Mucosa of stomach (tissue), 1 donor: ENCODE measurements around the gene PLEKHA5.

Experiments
- H3K27me3 ChIP-seq: one replicate; pipeline ENCODE4 v1.7.0; 2013; ENCODE audit warnings: mild to moderate bottlenecking, low read length; ENCODE audit not compliant: control insufficient read depth, insufficient read depth
- H3K36me3 ChIP-seq: one replicate; pipeline ENCODE4 v1.7.0; 2013; ENCODE audit warnings: low read length; ENCODE audit not compliant: control insufficient read depth, insufficient read depth
- H3K4me1 ChIP-seq: one replicate; pipeline ENCODE4 v1.7.0; 2013; ENCODE audit warnings: mild to moderate bottlenecking, low read length; ENCODE audit not compliant: control insufficient read depth, insufficient read depth
- H3K4me3 ChIP-seq: one replicate; pipeline ENCODE4 v1.7.0; 2013; ENCODE audit warnings: low read length
- H3K9ac ChIP-seq: one replicate; pipeline ENCODE4 v1.7.0; 2013; ENCODE audit warnings: mild to moderate bottlenecking, low read length, moderate library complexity
- H3K9me3 ChIP-seq: one replicate; pipeline ENCODE4 v1.7.0; 2013; ENCODE audit warnings: mild to moderate bottlenecking, low read length, moderate library complexity; ENCODE audit not compliant: control insufficient read depth
- donor health status: Pancreatic carcinoma.

Gene PLEKHA5

DNA sequence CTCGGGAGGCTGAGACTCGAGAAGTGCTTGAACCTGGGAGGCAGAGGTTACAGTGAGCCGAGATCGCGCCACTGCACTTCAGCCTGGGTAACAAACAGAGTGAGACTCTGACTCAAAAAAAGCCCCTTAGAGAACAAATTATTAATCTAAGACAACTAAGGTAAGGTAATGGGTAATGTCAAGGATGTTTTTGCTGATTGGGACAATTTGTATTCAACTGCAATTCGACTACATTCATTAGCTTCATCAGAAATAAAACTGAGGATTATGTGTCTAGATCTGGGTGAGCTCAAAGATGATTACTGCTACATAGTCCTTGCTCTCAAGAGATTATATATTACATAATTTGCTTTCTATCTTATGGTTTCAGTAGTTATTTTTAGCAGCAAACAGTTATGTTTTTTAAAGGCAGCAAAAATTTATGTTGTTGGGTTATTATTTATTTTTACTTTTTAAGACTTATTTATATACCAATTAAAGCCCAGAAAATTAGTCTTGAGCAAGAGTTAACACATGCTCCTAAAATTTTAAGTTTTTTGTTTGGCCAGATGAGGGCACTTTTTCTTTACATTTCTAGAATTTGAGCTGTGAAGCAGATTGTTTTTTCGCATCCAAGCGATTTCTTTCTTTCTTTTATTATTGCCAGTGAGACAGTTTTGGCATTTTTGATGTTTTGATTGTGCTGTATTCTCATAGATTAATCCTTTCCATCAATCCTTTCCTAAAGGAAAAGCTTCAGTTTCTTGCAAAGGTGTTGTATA lies 52.3 kb downstream of the PLEKHA5 start:
- Histone ChIP-seq H3K4me1 (peaks cover 10% of the 10 kb centered on the region), H3K9me3 (no peaks in the 10 kb centered on the region), H3K4me3 (no peak overlapping the region), H3K36me3 (no peaks in the 10 kb centered on the region), H3K9ac (no peak overlapping the region), H3K27me3 (no peaks in the 10 kb centered on the region)

DNA sequence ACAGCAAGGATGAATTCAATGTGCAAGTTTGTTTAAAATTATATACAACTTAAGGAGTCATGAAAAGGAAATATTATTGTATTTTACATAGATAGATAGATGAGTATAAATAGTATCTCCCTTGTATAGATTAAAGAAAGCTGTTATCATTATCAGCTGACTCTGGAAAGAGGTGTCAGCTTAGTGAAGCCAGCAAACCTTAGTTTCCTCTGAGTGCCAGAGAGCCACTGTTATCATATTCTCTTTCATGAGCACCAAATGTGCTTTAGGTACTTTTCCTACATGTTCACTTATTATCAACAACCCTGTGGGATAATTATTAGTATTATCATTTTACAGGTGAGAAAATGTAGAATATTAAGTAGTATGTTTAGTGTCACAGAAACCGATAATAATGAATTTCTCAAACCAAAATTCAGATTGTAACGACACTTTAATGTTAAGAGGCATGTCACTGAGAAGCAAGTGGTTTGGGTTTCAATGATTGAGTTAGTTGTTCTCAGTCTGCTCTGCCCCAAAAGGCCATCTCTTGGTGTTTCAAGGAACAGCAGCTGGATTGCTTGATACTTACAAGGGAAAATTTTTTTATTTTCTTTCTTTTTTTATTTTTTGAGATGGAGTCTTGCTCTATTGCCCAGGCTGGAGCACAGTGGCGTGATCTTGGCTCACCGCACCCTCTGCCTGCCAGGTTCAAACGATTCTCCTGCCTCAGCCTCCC lies 53.7 kb downstream of the PLEKHA5 start:
- no peaks in the 10 kb centered on the region for H3K36me3 ChIP-seq
- no peak overlapping the region for H3K9ac ChIP-seq
- H3K9me3 ChIP-seq: no peaks in the 10 kb centered on the region
- H3K27me3 ChIP-seq: no peaks in the 10 kb centered on the region
- H3K4me1 ChIP-seq: peaks cover 10% of the 10 kb centered on the region
- no peak overlapping the region for H3K4me3 ChIP-seq

DNA sequence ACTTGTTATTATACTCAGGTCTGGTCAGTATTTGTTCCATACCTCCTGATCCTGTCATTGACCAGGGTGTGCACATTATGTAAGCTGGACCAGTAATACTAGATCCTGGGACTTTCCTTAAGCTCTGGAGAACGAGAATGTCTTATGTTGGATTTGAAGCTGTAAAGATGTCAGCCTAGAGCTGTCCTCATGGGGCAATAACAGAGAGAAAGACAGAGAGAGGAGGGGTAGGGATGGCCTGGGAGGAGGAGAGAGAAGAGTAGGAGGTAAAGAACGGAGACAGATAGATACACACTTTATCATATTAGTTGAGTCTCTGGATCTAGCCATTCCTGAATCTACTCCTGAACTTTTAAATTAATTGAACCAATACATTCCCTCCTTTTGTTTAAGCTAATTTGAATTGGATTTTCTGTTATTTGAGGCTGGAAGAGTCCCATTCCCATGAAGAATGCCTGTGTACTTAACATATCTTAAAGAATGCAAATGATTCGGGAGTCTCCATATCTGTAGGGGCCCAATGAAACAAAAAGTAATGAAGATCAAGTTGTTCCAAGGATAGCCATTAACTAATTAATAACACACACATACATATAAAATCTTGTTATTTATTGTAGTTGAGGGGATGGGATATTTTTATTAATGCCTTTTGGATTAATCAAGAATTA lies 55.9 kb downstream of the PLEKHA5 start:
- no peaks in the 10 kb centered on the region for H3K36me3 ChIP-seq
- H3K4me3 ChIP-seq: no peak overlapping the region
- no peaks in the 10 kb centered on the region for H3K9me3 ChIP-seq
- H3K4me1 ChIP-seq: peaks cover under 1% of the 10 kb centered on the region
- H3K27me3 ChIP-seq: no peaks in the 10 kb centered on the region
- no peak overlapping the region for H3K9ac ChIP-seq

DNA sequence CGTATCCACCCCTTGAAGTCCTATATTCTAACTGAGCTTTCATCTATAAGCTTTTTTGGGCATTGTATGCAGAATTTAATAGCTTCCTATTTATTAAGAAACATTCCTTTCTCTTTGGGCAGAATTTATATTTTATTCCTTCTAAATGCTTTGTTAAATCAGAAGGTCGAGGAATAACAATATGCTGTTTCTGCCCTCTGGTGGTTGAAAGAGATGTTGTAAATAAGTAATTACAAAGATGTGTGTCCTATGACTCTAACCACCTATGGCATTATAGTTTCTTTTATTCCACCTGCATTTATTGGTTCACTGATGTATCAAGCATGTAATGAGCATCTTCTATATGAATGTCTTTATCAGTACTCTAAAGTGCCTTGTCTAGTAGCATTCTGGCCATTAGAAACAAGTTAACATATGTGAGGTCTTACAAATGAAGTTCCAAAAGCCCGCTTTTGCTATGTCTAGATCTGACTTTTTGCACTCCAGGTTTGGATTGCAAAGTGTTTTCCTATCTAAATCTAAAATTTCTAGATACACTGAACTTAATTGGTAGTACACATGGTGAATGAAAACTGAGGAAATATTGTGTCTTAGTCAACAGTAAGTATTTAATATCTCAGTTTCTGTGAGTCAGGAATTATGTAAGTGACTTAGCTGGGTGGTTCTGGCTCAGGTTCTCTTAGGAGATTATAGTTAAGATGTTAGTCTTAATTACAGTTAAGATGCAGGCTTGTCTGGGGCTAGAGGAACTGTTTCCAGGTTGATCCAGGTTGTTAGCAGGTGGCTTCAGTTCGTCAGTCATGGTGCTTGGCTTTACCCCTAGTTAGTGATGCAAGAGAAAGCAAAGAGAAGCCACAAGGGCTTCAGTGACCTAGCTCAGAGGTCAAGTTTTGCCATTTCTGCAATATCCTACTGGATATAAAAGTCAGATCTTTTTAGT lies 57.5 kb downstream of the PLEKHA5 start:
- Histone ChIP-seq H3K4me3 (no peak overlapping the region), H3K9ac (no peak overlapping the region), H3K4me1 (peaks cover 4% of the 10 kb centered on the region)

DNA sequence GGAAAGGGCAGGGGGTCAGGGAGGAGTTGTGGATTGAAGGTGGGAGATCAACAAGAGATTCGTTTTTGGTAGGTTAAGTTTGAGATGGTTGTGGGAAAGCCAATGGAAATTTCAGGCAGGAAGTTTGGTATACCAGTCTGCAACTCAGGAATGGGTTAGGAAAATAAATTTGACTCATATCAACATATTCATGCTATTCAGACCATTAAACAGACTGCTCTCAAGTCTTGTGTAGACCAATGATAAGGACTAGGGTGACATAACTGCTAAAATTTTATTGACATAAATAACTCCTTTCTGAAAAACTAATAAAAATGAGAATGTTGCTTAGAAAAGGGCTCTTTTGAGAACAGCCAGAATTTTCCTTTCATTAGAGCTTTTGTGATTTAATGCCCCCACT lies 60.0 kb downstream of the PLEKHA5 start:
- Histone ChIP-seq H3K9ac (no peak overlapping the region), H3K36me3 (no peaks in the 10 kb centered on the region), H3K9me3 (no peaks in the 10 kb centered on the region), H3K4me1 (peaks cover 4% of the 10 kb centered on the region), H3K27me3 (no peaks in the 10 kb centered on the region), H3K4me3 (no peak overlapping the region)

More for the DNA sequence above, 57.5 kb downstream of the PLEKHA5 start:
- Histone ChIP-seq H3K9me3 (no peaks in the 10 kb centered on the region), H3K36me3 (no peaks in the 10 kb centered on the region), H3K27me3 (no peaks in the 10 kb centered on the region)

DNA sequence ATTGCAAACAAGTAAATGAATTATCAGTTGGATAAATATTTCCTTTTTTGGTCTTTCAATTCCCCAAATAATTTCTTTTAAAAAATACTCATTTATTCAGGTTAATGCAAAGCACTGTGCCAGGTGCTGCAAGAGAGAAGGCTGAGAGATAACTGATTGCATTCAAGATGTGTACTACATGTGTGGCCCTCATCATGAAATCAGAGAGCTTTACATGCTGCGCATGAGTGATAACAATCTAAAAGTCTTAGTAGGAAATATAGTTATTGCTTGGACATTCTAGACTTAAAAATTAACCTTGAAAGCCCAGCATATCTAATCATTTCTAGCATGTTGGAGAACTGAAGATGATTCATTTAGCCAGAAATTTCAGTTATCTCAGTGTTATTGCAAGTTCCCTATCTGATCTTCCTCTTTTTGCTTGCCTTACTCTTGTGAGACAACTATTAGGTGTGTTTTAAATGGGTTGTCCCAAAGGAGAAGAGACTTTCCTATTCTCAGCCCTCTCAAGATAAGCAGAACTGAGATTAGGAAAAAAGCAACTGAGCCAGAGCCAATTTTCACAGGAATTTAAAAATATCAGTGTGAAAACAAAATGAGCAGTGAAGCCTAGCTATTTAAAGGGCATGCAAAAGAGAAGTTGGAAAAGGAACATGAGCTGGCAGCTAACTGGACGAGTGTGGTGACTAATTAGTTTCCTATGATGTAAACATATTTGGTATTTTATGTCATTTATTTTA lies 60.9 kb downstream of the PLEKHA5 start:
- Histone ChIP-seq H3K27me3 (no peaks in the 10 kb centered on the region), H3K9ac (no peak overlapping the region), H3K9me3 (no peaks in the 10 kb centered on the region), H3K4me3 (no peak overlapping the region), H3K4me1 (peaks cover 4% of the 10 kb centered on the region), H3K36me3 (no peaks in the 10 kb centered on the region)

DNA sequence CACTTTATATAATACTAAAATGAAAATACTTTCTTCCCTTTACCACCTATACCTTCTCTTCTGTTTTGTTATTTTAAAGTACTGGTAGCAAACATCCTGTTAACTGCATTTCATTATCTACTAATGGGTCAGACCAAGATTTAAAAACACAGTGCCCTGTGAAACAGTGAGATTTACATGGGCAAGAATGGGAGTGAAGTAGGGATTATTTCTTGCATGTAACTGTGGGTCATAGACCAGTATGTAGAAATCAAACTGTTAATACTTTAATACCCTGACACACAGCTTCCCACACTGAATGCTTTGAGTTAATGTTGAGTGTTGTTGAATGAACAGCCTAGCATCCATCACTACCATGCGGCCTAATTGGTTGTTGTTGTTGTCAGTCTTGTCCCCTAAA lies 61.6 kb downstream of the PLEKHA5 start:
- no peak overlapping the region for H3K4me3 ChIP-seq
- H3K9ac ChIP-seq: no peak overlapping the region
- H3K27me3 ChIP-seq: no peaks in the 10 kb centered on the region
- no peaks in the 10 kb centered on the region for H3K9me3 ChIP-seq
- peaks cover 4% of the 10 kb centered on the region for H3K4me1 ChIP-seq
- H3K36me3 ChIP-seq: no peaks in the 10 kb centered on the region

DNA sequence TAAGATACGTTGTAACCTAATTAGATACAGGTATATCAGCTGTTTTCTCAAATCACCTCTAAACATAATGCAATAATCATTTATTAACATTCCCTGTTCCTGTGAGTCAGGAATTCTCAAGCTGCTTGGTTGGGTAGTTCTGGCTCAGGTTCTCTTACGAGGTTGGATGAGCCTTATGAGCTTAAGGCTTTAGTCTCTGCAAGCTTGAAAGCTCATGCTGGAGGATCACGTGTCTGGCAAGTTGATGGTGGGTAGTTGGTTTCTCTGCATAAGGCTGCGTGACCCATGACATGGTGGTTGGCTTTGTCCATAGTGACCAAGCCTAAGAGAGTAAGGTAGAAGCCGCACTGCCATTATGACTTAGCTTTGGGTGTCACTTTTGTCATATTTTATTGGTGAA lies 62.0 kb downstream of the PLEKHA5 start:
- no peaks in the 10 kb centered on the region for H3K36me3 ChIP-seq
- H3K27me3 ChIP-seq: no peaks in the 10 kb centered on the region
- H3K9ac ChIP-seq: no peak overlapping the region
- no peaks in the 10 kb centered on the region for H3K9me3 ChIP-seq
- peaks cover 4% of the 10 kb centered on the region for H3K4me1 ChIP-seq
- H3K4me3 ChIP-seq: no peak overlapping the region

DNA sequence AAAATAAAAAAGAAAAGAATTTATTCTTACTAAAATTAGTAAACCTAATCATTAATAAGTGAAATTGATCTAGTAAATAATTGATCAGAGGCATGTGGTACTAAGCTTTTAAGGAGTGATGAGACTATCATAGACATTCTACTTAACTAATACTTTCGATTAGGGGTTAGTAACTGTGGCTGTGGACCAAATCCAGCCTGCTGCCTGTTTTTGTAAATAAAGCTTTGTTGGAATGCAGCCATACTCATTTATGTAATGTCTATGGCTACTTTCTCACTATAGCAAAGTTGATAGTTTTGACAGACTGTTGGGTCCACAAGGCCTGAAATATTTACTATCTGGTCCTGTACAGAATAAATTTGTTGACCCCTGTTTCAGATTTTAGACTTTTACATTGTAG lies 63.2 kb downstream of the PLEKHA5 start:
- Histone ChIP-seq H3K4me3 (no peak overlapping the region), H3K36me3 (no peaks in the 10 kb centered on the region), H3K4me1 (peaks cover 4% of the 10 kb centered on the region), H3K9ac (no peak overlapping the region), H3K27me3 (no peaks in the 10 kb centered on the region), H3K9me3 (no peaks in the 10 kb centered on the region)

DNA sequence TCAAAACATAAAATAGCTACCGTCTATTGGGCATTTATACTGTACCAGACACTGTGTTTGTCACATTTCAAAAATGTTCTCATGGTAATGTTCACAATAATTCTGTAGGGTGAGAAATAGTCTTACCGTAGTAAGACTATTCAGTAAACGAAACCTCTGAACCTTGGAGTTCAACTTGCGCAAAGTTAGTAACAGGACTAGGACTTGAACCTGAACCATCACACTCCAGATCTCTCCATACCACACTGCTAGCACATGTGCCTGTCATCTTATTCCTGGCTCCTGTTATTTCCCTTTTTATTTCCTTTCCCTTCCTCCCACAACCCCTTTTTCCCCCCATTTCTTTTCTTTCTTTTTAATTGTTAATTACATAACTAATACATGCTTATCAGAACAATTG lies 65.4 kb downstream of the PLEKHA5 start:
- H3K4me1 ChIP-seq: peaks cover 10% of the 10 kb centered on the region
- no peak overlapping the region for H3K9ac ChIP-seq
- H3K9me3 ChIP-seq: no peaks in the 10 kb centered on the region
- no peak overlapping the region for H3K4me3 ChIP-seq
- H3K36me3 ChIP-seq: no peaks in the 10 kb centered on the region
- H3K27me3 ChIP-seq: no peaks in the 10 kb centered on the region

DNA sequence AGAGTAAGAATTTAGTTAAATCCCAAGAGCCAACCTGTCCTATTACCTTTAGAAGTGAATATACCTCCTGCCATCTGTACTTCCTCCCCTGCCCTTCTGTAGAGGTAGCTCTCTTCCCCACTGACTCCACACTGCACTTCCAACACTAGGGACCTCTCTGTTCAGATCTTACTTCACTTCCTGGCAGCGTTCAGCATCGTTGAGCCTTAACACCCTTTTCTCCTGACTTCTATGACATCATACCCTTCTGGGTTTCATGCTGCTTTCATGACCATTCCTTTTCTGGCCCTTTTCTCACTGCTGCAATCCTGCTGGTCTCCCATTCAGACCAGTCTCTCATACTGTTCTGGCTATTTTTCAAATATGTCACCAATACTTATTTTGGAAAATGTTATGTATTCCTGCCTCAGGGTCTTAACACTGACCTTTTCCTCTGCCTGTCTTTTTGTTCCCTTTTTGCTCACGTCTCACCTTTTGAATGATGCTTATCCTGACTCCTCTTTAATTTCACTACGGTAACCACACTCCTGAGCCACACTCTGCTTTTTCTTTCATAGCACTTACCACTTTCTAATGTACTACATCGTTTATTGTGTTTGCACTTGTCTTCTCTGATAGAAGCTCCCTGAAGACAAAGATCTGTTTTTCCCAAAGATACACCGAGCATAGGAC lies 67.6 kb downstream of the PLEKHA5 start:
- Histone ChIP-seq H3K9me3 (no peaks in the 10 kb centered on the region), H3K27me3 (no peaks in the 10 kb centered on the region), H3K4me1 (peaks cover 6% of the 10 kb centered on the region), H3K9ac (no peak overlapping the region), H3K36me3 (no peaks in the 10 kb centered on the region), H3K4me3 (no peak overlapping the region)
